SK-N-SH treated with all-trans-retinoic acid at 6 μM for 48 hours (cell line): ENCODE measurements around the gene LRRC43.

Source experiments
- ARNTL ChIP-seq: fragments of 450-650 bp; formaldehyde crosslinking; IDR thresholded peaks from 2 replicates; pipeline ENCODE4 v1.5.0; 2020; ENCODE audit warnings: low read depth, mild to moderate bottlenecking, moderate library complexity, borderline replicate concordance
- ZFP3 ChIP-seq: fragments of 250-450 bp; sonication (Bioruptor Pico); IDR thresholded peaks from 2 replicates; pipeline ENCODE4 v1.5.0; 2020; ENCODE audit warnings: mild to moderate bottlenecking, moderate library complexity
- ZNF565 ChIP-seq: fragments of 450-650 bp; formaldehyde crosslinking; conservative IDR thresholded peaks from 2 replicates; pipeline ENCODE4 v1.5.0; 2020; ENCODE audit warnings: low read depth, mild to moderate bottlenecking, moderate library complexity
- TF ChIP-seq, protein P1 (sequence below): fragments of 250-450 bp; sonication (Bioruptor Pico); IDR thresholded peaks from 2 replicates; pipeline ENCODE4 v1.5.1; 2020; ENCODE audit warnings: low read depth, mild to moderate bottlenecking, moderate library complexity

DNA sequence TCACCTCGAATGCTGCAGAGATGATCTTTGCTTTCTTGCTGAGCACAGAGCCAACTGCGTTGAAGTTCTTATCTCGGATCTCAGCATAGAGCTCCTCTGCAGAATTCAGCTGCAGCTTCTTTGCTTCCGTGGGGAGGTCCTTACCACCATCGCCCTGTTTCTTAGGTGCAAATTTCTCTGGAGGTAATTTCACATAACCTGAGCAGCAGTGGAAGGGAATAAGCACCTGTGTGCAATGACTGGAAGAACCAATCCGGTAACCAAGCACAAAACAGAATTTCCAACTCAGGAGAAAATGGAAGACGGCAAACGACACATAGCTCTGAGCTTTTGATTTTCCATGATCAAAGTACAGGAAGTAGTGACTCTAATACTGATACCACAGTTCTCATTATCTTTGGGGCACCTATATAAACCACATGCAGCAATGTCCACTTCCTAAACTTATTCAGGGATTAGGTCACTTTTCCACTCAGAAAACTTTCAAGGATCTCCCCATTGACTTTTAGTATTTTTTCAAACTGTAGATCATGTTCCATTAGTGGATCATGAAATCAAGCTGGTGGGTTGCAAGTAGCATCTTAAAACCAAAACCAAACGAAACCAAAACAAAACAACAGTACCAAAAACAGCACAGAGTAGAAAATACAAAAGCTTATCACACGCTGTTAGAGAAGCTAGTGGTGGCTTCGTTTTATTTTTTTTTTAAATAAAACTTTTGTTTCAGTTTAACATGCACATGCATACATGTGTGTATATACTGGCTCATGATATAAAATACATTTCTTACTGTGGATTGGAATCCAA lies 61.8 kb downstream of the LRRC43 start:
- TF ChIP-seq, protein P1, sequence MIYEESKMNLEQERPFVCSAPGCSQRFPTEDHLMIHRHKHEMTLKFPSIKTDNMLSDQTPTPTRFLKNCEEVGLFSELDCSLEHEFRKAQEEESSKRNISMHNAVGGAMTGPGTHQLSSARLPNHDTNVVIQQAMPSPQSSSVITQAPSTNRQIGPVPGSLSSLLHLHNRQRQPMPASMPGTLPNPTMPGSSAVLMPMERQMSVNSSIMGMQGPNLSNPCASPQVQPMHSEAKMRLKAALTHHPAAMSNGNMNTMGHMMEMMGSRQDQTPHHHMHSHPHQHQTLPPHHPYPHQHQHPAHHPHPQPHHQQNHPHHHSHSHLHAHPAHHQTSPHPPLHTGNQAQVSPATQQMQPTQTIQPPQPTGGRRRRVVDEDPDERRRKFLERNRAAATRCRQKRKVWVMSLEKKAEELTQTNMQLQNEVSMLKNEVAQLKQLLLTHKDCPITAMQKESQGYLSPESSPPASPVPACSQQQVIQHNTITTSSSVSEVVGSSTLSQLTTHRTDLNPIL (CRISPR knock-in tag): no peak
- TF ChIP-seq ZNF565 (CRISPR knock-in tag): no peak
- no peak for TF ChIP-seq ARNTL (CRISPR knock-in tag)
- TF ChIP-seq ZFP3 (CRISPR knock-in tag): no peak
